CD14-positive monocyte (primary cell): Measurements from ENCODE around the gene CCDC82. TPM values are rescaled to one million over a fixed set of nuclear protein-coding genes. Genes with fewer than 3 reads are reported as not detected.
A peak's percentile ranks its signal among the peaks of the same experiment; 100 is the strongest.
"Not testable (repeated sequence)": the region's sequence is repeated elsewhere in the genome, so short reads cannot be mapped to it uniquely, and the experiment has no call there.

Experiments used
- DNase-seq, 3 donors: peaks; one replicate each; pipeline ENCODE4 v3.0.0-alpha.2; 2011 to 2022
- H2AFZ ChIP-seq: 2 replicates; pipeline ENCODE4 v1.6.0; 2012; ENCODE audit warnings: mild to moderate bottlenecking, low read depth, low read length, inconsistent platforms; ENCODE audit not compliant: insufficient read depth, poor library complexity, severe bottlenecking
- H3K27ac ChIP-seq, 2 donors: 1 replicate in 1 of 2; 2 replicates in 1 of 2; pipeline ENCODE4 v1.5.1; 2012 to 2013; ENCODE audit warnings: low read length in 2 of 2, control low read depth in 1 of 2, inconsistent platforms in 1 of 2, low read depth in 1 of 2, mild to moderate bottlenecking in 1 of 2
- H3K27me3 ChIP-seq, 2 donors: one replicate each; pipeline versions ENCODE4 v1.6.0 to v1.6.1; 2011 to 2013; ENCODE audit warnings: low read length in 2 of 2; ENCODE audit not compliant: control insufficient read depth in 2 of 2, insufficient read depth in 2 of 2
- H3K36me3 ChIP-seq, 2 donors: replicated peaks in 1 of 2; 1 replicate in 1 of 2; 2 replicates in 1 of 2; pipeline versions ENCODE4 v1.5.1 to v1.6.1; 2012 to 2013; ENCODE audit warnings: low read length in 2 of 2, control low read depth in 1 of 2, inconsistent platforms in 1 of 2, mild to moderate bottlenecking in 1 of 2; ENCODE audit not compliant: insufficient read depth in 2 of 2, control insufficient read depth in 1 of 2
- H3K4me1 ChIP-seq, 2 donors: 1 replicate in 1 of 2; 2 replicates in 1 of 2; pipeline versions ENCODE4 v1.5.1 to v1.6.1; 2012 to 2013; ENCODE audit warnings: low read length in 2 of 2, control low read depth in 1 of 2, inconsistent platforms in 1 of 2, mild to moderate bottlenecking in 1 of 2, moderate library complexity in 1 of 2; ENCODE audit not compliant: insufficient read depth in 2 of 2, control insufficient read depth in 1 of 2
- H3K4me2 ChIP-seq: replicated peaks from 2 replicates; pipeline ENCODE3; 2012; ENCODE audit warnings: low read length, moderate library complexity, mild to moderate bottlenecking; ENCODE audit not compliant: poor library complexity, severe bottlenecking; ENCODE audit errors: extremely low read depth
- H3K4me3 ChIP-seq, 3 experiments: fragments of 200-600 bp in 1 of 3; sonication (generic) in 1 of 3; replicated peaks in 1 of 3; 1 replicate in 2 of 3; 2 replicates in 1 of 3; pipeline ENCODE4 v1.5.1; 2011 to 2013; ENCODE audit warnings: low read length in 3 of 3, mild to moderate bottlenecking in 3 of 3, control low read depth in 2 of 3, low read depth in 2 of 3, inconsistent platforms in 1 of 3, moderate library complexity in 1 of 3
- H3K79me2 ChIP-seq: 2 replicates; pipeline ENCODE4 v1.6.0; 2012; ENCODE audit warnings: mild to moderate bottlenecking, control low read depth, inconsistent platforms, low read length, moderate library complexity; ENCODE audit not compliant: insufficient read depth
- H3K9ac ChIP-seq: 2 replicates; pipeline ENCODE4 v1.6.0; 2017; ENCODE audit warnings: low read length, mild to moderate bottlenecking; ENCODE audit not compliant: insufficient read depth, poor library complexity, severe bottlenecking
- H3K9me3 ChIP-seq, 2 donors: replicated peaks in 1 of 2; 1 replicate in 1 of 2; 2 replicates in 1 of 2; pipeline versions ENCODE4 v1.5.1 to v1.6.1; 2012 to 2013; ENCODE audit warnings: low read length in 2 of 2, control low read depth in 1 of 2; ENCODE audit not compliant: control insufficient read depth in 1 of 2, insufficient read depth in 1 of 2
- H4K20me1 ChIP-seq: 2 replicates; pipeline ENCODE4 v1.6.0; 2012; ENCODE audit warnings: mild to moderate bottlenecking, low read length, control low read depth, moderate library complexity; ENCODE audit not compliant: insufficient read depth
- H3K27ac Mint-ChIP-seq, 7 donors: one replicate each; pipeline ENCODE4 v1.8.0; 2020; ENCODE audit warnings: mild to moderate bottlenecking in 7 of 7, mixed read lengths in 7 of 7, moderate library complexity in 6 of 7, inconsistent platforms in 2 of 7
- H3K27me3 Mint-ChIP-seq, 3 donors: one replicate each; pipeline ENCODE4 v1.8.0; 2021 to 2022; ENCODE audit warnings: low read depth in 3 of 3, mild to moderate bottlenecking in 3 of 3, mixed read lengths in 3 of 3, moderate library complexity in 3 of 3, inconsistent platforms in 1 of 3
- H3K36me3 Mint-ChIP-seq, 2 donors: one replicate each; pipeline ENCODE4 v1.8.0; 2020; ENCODE audit warnings: mixed read lengths in 2 of 2, inconsistent platforms in 1 of 2, mild to moderate bottlenecking in 1 of 2
- H3K4me1 Mint-ChIP-seq: one replicate; pipeline ENCODE4 v1.8.0; 2020; ENCODE audit warnings: mild to moderate bottlenecking, mixed read lengths
- H3K4me3 Mint-ChIP-seq, 2 donors: one replicate each; pipeline ENCODE4 v1.8.0; 2020; ENCODE audit warnings: mild to moderate bottlenecking in 2 of 2, mixed read lengths in 2 of 2, moderate library complexity in 1 of 2
- H3K9me3 Mint-ChIP-seq, 7 donors: one replicate each; pipeline ENCODE4 v1.8.0; 2020 to 2022; ENCODE audit warnings: mixed read lengths in 7 of 7, mild to moderate bottlenecking in 6 of 7, moderate library complexity in 6 of 7, inconsistent platforms in 2 of 7
- WGBS: methylation state at CpG from one replicate; pipeline ENCODE4 v1.1.5; 2013; ENCODE audit warnings: missing lambda C conversion rate; ENCODE audit not compliant: insufficient coverage; 5-methylcytosine and 5-hydroxymethylcytosine counted together
- intact Hi-C, 2 donors: fragments of 100-400 bp; cut with micrococcal nuclease; formaldehyde crosslinking; loops; one replicate each; pipeline versions ENCODE4 v1.15.0 to v1.15.1; 2023
- polyA minus RNA-seq: library from RNA; depleted of rRNA, polyadenylated mRNA; stranded (reverse); fragments of >200 nt; gene quantifications from 2 replicates; pipeline ENCODE4 v1.2.3, GENCODE V29; 2012
- polyA plus RNA-seq, 3 donors: library from polyadenylated mRNA; depleted of rRNA in 1 of 3; unstranded in 2 of 3; stranded (reverse) in 1 of 3; fragments of 300-500 nt in 2 of 3; fragments of >200 nt in 1 of 3; fragmentation: Illumina TruSeq in 2 of 3; gene quantifications; 1 replicate in 2 of 3; 2 replicates in 1 of 3; pipeline ENCODE4 v1.2.3, GENCODE V29; 2012 to 2021
- total RNA-seq, 12 experiments: library from RNA in 1 of 12; stranded (reverse) in 1 of 12; fragments of 120-200 nt in 1 of 12; gene quantifications; one replicate each; pipeline ENCODE4 v1.2.4 and lab custom pipeline; 2013 to 2026; ENCODE audit warnings: mixed read lengths in 6 of 12, inconsistent platforms in 1 of 12
- TF ChIP-seq, protein P1 (sequence below): fragments of 200-600 bp; IDR thresholded peaks from one replicate; pipeline ENCODE4 v1.8.0; 2022; ENCODE audit warnings: antibody characterized with exemption, mild to moderate bottlenecking

The CCDC82 gene
- total RNA-seq (2013), result 12.5 TPM
- polyA plus RNA-seq (10 to 100 TPM; 10.7 to 18.2 (median 12.2) TPM), polyA minus RNA-seq (3.0 and 3.9 TPM in 2 replicates), total RNA-seq (lab: John Stamatoyannopoulos, UW) (34.2 to 87.2 (median 47.8) reads per million in 11 experiments)

DNA sequence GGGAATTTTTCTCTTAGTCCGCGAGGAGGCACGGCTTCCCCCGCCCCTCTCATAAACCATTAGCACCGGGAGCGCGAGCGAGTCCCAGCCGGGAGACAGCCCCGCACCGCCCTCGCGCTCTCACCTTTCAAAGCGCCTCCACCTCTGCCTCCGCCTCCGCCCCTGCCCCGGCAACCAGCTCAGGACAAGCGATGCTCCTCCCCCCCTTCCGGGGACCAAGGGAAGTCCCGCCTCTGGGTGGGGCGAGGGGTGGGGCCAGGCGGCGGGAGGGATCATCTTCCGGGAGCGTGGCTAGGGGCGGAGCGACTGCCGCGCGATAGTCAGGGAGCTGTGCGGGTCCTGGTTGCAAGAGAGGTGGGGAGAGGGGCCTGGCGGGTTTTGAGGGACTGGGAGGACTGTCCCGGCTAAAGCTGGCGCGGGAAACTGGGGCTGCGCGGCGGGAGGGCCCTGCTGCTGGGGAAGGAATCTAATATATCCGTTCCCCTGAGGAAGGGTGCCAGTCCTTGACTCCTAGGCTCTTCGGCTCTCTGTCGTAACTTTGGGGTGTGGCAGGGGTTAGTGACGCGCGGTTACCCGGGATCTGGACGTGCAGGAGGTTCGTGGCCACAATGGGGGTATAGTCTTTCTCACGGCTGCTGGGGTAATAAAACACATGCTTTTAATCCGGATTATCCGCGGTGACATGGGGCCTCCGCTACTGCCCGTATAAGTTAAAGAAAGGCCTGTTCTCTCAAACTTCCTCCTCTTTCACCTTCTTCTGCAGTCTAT, at the start of gene CCDC82, which contains the start of gene JRKL:
CCDC82 (minus strand) TSS at position 193 of the 768 bp plus-strand sequence. CDS start 5,165 bp downstream, outside the sequence.
JRKL (plus strand) TSS at position 294 of the 768 bp plus-strand sequence. CDS start 637 bp downstream, outside the sequence.
- Mint-ChIP-seq H3K27me3 (no peaks in the 10 kb centered on the region), H3K27ac (peak within 1 kb of the TSS; percentile 94 to 99 (median 97)), H3K4me3 (peak within 1 kb of the TSS; percentile 95 to 97), H3K9me3 (peaks cover 0 to 2% (median 0%) of the 10 kb centered on the region in 7 donors), H3K36me3 (peaks cover 11 to 15% of the 10 kb centered on the region in 2 donors), H3K4me1 (peaks cover 30% of the 10 kb centered on the region)
- Histone ChIP-seq H2AFZ (peak within 1 kb of the TSS; percentile 92), H3K4me1 (peaks cover 15 to 24% of the 10 kb centered on the region in 2 donors), H3K27me3 (no peaks in the 10 kb centered on the region), H3K79me2 (peaks cover 62% of the 10 kb centered on the region), H3K36me3 (peaks cover 0 to 13% of the 10 kb centered on the region in 2 donors), H3K4me2 (peak within 1 kb of the TSS; percentile 85), H3K4me3 (peak within 1 kb of the TSS; percentile 52 to 93 (median 92)), H3K9ac (peak within 1 kb of the TSS; percentile 82), H4K20me1 (no peaks in the 10 kb centered on the region), H3K27ac (peak within 1 kb of the TSS; percentile 83 to 93), H3K9me3 (no peaks in the 10 kb centered on the region)
- DNase-seq, result peak; percentile 88 to 91 (median 91)
- WGBS, result 0% methylated on average over 41 of the region's 53 CpGs
- TF ChIP-seq, protein P1, sequence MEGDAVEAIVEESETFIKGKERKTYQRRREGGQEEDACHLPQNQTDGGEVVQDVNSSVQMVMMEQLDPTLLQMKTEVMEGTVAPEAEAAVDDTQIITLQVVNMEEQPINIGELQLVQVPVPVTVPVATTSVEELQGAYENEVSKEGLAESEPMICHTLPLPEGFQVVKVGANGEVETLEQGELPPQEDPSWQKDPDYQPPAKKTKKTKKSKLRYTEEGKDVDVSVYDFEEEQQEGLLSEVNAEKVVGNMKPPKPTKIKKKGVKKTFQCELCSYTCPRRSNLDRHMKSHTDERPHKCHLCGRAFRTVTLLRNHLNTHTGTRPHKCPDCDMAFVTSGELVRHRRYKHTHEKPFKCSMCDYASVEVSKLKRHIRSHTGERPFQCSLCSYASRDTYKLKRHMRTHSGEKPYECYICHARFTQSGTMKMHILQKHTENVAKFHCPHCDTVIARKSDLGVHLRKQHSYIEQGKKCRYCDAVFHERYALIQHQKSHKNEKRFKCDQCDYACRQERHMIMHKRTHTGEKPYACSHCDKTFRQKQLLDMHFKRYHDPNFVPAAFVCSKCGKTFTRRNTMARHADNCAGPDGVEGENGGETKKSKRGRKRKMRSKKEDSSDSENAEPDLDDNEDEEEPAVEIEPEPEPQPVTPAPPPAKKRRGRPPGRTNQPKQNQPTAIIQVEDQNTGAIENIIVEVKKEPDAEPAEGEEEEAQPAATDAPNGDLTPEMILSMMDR, result no peak
- intact Hi-C loops, result loop anchor here (2.0 to 10.0 kb wide), 2 partner anchors 555 to 601 kb away; partner anchors contain the start of gene FAM76B (in 1 of the 2)

DNA sequence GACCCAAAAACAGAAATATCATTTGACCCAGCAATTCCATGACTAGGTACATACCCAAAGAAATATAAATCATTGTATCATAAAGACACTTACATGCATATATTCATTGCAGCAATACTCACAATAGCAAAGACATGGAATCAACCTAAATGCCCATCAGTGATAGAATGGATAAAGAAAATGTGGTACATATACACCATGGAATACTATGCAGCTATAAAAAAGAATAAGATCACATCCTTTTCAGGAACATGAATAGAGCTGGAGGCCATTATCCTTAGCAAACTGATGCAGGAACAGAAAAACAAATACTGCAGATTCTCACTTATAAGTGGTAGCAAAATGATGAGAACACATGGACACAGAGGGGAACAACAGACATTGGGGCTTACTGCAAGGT, 42.9 kb upstream of the CCDC82 start:
- H2AFZ ChIP-seq, H3K4me3 Mint-ChIP-seq, H3K36me3 Mint-ChIP-seq, H3K9me3 ChIP-seq, intact Hi-C loops, H3K9ac ChIP-seq, H3K27ac ChIP-seq, H3K9me3 Mint-ChIP-seq, H3K4me1 Mint-ChIP-seq, H3K27me3 ChIP-seq, H3K79me2 ChIP-seq, H3K4me2 ChIP-seq, H3K4me1 ChIP-seq, H4K20me1 ChIP-seq, H3K4me3 ChIP-seq, H3K27me3 Mint-ChIP-seq, DNase-seq, H3K36me3 ChIP-seq, H3K27ac Mint-ChIP-seq: not testable (repeated sequence)
